T-helper 2 cell treated with Interferon-gamma antibody and Interleukin-4, amounts not matched to agents 5 μg/mL and 100 μg/mL, for 36 hours (primary cell): ENCODE results near the gene OR51F1.
"Not testable (repeated sequence)": the region's sequence is repeated elsewhere in the genome, so short reads cannot be mapped to it uniquely, and the experiment has no call there.

Experiments
- DNase-seq: peaks from one replicate; pipeline ENCODE4 v3.0.0; 2021; ENCODE audit warnings: low spot score
- H3K27ac Mint-ChIP-seq: one replicate; pipeline ENCODE4 v1.8.0; 2021; ENCODE audit warnings: mild to moderate bottlenecking, mixed read lengths
- H3K27me3 Mint-ChIP-seq: one replicate; pipeline ENCODE4 v1.8.0; 2021; ENCODE audit warnings: low read depth, mixed read lengths
- H3K36me3 Mint-ChIP-seq: one replicate; pipeline ENCODE4 v1.8.0; 2021; ENCODE audit warnings: low read depth, mixed read lengths
- H3K4me1 Mint-ChIP-seq: one replicate; pipeline ENCODE4 v1.8.0; 2021; ENCODE audit warnings: low read depth, mixed read lengths
- H3K4me3 Mint-ChIP-seq: one replicate; pipeline ENCODE4 v1.8.0; 2022; ENCODE audit warnings: mild to moderate bottlenecking, moderate library complexity, mixed read lengths
- H3K9me3 Mint-ChIP-seq: one replicate; pipeline ENCODE4 v1.8.0; 2021; ENCODE audit warnings: mixed read lengths

The OR51F1 gene, protein sequence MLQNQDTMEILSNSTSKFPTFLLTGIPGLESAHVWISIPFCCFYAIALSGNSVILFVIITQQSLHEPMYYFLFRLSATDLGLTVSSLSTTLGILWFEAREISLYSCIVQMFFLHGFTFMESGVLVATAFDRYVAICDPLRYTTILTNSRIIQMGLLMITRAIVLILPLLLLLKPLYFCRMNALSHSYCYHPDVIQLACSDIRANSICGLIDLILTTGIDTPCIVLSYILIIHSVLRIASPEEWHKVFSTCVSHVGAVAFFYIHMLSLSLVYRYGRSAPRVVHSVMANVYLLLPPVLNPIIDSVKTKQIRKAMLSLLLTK

DNA sequence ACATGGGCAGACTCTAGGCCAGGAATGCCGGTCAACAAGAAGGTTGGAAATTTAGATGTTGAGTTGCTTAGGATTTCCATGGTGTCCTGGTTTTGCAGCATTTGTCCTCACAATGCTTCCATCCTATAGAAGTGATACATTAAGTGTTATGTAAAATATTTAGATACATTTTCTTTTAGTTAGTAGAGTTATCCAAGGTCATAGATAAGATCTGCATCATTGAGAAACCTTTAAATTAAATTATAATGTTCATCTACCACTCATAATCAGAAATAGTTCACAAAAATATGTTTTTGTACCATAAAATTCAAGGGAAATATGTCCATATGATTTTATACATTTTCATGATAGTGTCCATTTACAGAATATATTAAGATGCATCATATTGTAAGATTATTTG is at the start of gene OR51F1:
Gene OR51F1 (minus strand): TSS at position 101 of the 400 bp plus-strand sequence. CDS start 0 bp downstream, at position 101.
- H3K4me3 Mint-ChIP-seq = no peak within 1 kb of the TSS
- no peak for DNase-seq
- no peaks in the 10 kb centered on the region for H3K9me3 Mint-ChIP-seq
- no peak within 1 kb of the TSS for H3K27ac Mint-ChIP-seq
- no peaks in the 10 kb centered on the region for H3K36me3 Mint-ChIP-seq
- no peaks in the 10 kb centered on the region for H3K4me1 Mint-ChIP-seq
- no peaks in the 10 kb centered on the region for H3K27me3 Mint-ChIP-seq

DNA sequence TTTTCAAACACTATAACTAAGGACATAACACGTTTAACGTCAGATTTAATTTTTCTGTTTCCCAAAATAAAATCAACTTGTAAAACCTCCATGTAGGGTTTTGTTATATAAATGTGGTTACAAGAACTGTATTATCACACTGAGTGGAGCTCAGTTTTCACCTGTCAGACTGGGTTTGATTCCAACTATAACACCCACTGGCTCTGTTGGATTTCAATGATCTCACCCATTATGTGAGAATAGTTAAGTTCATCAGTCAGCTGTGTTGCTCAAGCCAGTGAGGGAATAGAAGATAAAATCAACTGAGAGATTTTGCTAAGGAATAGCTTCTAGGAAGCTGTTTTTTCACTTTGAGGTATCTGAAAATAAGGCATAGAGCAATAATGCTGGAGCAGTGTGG is 39.5 kb upstream of the OR51F1 start:
- Mint-ChIP-seq H3K4me3 (no peak overlapping the region), H3K27me3 (no peaks in the 10 kb centered on the region), H3K36me3 (no peaks in the 10 kb centered on the region), H3K9me3 (no peaks in the 10 kb centered on the region), H3K4me1 (no peaks in the 10 kb centered on the region), H3K27ac (no peak overlapping the region)
- DNase-seq = no peak

DNA sequence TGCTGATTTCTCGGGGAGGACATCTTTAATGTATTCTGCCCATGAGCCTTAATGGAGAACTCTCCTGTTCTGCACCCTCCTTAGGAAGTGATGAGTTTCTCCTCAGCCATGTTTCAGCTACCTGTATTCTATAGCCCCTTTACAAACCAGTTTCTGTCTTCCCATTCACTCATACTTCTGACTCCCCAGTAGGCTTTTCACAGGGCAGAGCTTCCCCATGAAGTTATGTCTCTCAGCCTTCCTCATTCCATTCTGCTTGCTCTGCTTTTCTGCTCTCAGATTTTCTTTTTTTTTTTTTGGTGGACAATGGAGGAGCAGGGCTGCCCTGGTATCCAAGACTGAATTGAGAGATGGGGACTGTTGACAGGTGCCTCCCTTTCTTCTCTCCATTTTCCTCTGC is 38.7 kb upstream of the OR51F1 start:
- Mint-ChIP-seq H3K27ac (no peak overlapping the region), H3K9me3 (no peaks in the 10 kb centered on the region), H3K36me3 (no peaks in the 10 kb centered on the region), H3K4me3 (no peak overlapping the region), H3K27me3 (no peaks in the 10 kb centered on the region), H3K4me1 (no peaks in the 10 kb centered on the region)
- DNase-seq = no peak

DNA sequence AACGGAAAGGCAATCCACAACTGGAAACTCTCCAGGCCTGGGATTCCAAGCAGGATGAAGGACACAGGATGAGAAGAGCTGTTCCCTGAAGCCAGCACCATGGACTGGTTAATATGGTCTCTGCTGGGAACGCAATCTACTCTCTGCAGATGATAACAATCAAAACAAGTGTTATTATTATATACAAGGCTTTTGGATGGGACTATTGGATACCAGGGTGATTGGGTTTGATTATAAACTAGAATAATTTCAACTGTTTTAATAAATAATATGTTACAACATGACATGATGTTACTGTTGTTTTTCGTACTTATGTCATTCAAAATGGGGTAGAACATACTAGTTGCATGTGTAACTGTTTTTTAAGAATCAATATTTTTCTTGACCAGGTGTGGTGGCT is 34.5 kb upstream of the OR51F1 start, which contains the start of gene OR52R1:
Gene OR52R1 (minus strand): TSS at position 101 of the 400 bp plus-strand sequence. CDS start 0 bp downstream, at position 101.
- no peaks in the 10 kb centered on the region for H3K4me1 Mint-ChIP-seq
- no peak within 1 kb of the TSS for H3K4me3 Mint-ChIP-seq
- DNase-seq = no peak
- no peaks in the 10 kb centered on the region for H3K9me3 Mint-ChIP-seq
- no peak within 1 kb of the TSS for H3K27ac Mint-ChIP-seq
- H3K36me3 Mint-ChIP-seq = no peaks in the 10 kb centered on the region
- H3K27me3 Mint-ChIP-seq = no peaks in the 10 kb centered on the region

DNA sequence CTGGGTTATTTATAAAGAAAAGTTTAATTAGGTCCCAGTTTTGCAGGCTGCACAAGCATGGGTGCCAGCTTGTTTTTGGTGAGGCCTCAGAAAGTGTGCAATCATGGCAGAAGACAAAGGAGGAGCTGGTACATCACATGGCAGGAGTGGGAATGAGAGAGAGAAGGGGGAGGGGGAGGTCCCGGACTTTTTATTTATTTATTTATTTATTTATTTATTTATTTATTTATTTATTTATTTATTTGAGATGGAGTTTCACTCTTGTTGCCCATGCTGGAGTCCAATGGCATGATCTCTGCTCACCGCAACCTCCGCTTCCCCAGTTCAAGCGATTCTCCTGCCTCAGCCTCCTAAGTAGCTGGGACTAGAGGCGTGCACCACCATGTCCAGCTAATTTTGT is 31.6 kb upstream of the OR51F1 start:
- not testable (repeated sequence) for H3K4me1 Mint-ChIP-seq, H3K36me3 Mint-ChIP-seq, DNase-seq, H3K9me3 Mint-ChIP-seq, H3K4me3 Mint-ChIP-seq, H3K27ac Mint-ChIP-seq, H3K27me3 Mint-ChIP-seq

DNA sequence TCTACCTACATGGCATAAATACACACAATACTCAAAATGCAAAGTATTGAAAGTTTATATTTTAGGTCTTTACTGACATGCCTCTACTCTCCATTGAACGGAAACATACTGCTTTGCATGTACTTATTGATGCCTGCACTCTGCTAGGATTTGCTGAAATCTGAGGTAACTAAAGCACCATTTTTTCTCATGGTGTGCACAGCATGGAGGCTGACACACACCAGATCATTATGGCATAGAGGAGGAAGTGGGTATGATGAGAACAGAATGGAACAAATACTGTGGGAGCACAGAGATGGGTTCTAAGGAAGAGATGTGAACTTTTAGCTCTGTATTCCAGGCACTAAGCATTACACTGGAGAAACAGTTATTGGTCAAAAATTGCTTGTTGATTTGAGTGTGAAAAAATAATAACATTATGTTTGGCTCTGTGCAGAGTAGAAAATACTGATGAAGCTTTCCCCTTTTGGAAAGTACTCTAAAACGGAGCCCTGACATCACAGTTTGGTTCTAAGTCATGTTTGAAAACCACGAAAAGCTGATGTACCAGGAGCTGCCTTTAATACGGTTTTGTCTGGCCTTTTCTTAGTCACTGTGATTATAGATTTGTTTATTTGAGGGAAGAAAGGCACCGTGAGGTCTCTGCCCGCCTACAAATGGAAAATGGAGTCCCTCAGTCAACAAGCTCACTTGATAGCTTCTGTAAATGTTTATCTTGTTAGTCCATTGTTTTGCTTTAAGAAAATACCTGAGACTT is 28.9 kb upstream of the OR51F1 start:
- DNase-seq = no peak
- no peaks in the 10 kb centered on the region for H3K4me1 Mint-ChIP-seq
- H3K9me3 Mint-ChIP-seq = no peaks in the 10 kb centered on the region
- H3K4me3 Mint-ChIP-seq = no peak overlapping the region
- H3K27me3 Mint-ChIP-seq = no peaks in the 10 kb centered on the region
- H3K36me3 Mint-ChIP-seq = no peaks in the 10 kb centered on the region
- no peak overlapping the region for H3K27ac Mint-ChIP-seq

DNA sequence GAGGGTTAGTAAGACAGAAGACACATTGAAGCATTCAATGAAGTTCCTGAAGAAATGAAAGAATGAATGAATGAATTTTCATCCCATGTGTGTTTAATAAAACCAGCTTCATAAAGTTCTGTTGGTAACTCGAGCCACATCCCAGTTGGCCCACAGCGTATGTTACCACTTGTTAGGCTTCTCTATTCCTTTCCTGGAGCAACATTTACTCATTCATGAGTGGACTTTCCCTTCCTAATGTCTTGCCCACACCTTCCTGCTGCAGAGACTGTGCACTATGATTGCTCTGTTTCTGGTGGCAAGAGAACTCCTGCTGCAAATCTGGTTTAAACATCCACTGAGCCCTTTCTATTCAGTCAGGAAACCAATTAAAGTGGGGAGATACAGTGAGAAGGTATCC is 27.5 kb upstream of the OR51F1 start:
- Mint-ChIP-seq H3K4me3 (no peak overlapping the region), H3K36me3 (no peaks in the 10 kb centered on the region)

DNA sequence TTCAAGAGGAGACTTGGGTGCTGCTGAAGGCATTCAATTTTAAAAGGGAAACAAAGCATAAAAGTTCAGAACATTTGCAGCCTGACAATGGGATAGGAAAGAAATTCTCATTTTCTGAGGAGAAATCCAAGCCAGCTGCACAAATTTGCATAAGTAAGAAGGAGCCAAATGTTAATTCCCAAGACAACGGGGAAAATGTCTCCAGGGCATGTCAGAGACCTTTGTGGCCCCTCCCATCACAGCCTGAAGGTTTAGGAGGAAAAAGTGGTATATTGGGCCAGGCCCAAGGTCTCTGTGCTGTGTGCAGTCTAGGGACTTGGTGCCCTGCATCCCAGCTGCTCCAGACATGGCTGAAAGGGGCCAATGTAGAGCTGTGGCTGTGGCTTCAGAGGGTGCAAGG is 12.7 kb upstream of the OR51F1 start:
- no peaks in the 10 kb centered on the region for H3K4me1 Mint-ChIP-seq
- H3K4me3 Mint-ChIP-seq = no peak overlapping the region
- no peaks in the 10 kb centered on the region for H3K9me3 Mint-ChIP-seq
- H3K36me3 Mint-ChIP-seq = no peaks in the 10 kb centered on the region
- no peak overlapping the region for H3K27ac Mint-ChIP-seq
- DNase-seq = no peak
- no peaks in the 10 kb centered on the region for H3K27me3 Mint-ChIP-seq

More for the DNA sequence above, 27.5 kb upstream of the OR51F1 start:
- Mint-ChIP-seq H3K27ac (no peak overlapping the region), H3K27me3 (no peaks in the 10 kb centered on the region), H3K4me1 (no peaks in the 10 kb centered on the region), H3K9me3 (no peaks in the 10 kb centered on the region)
- DNase-seq = no peak

DNA sequence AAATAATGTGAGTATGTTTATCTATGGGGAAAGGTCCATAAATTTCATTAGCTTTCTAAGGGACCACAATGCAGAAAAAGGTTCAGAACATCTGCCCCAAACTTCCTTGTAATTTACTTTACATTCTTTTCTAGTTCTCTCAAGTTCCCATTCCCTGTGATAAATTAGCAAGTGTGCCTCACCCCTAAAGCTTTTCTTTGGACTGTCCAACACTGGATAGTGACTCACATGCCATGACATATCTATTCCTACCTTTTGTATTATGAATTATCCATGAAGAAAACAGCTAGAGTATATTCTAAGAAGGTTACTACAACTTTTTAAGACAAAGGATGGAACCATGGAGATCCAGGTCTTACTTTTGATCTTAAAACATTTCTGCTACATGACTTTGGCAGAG is 1.6 kb downstream of the OR51F1 start:
- DNase-seq = no peak
- H3K4me1 Mint-ChIP-seq = no peaks in the 10 kb centered on the region
- H3K36me3 Mint-ChIP-seq = no peaks in the 10 kb centered on the region
- no peak overlapping the region for H3K4me3 Mint-ChIP-seq
- no peaks in the 10 kb centered on the region for H3K9me3 Mint-ChIP-seq
- no peak overlapping the region for H3K27ac Mint-ChIP-seq
- no peaks in the 10 kb centered on the region for H3K27me3 Mint-ChIP-seq

DNA sequence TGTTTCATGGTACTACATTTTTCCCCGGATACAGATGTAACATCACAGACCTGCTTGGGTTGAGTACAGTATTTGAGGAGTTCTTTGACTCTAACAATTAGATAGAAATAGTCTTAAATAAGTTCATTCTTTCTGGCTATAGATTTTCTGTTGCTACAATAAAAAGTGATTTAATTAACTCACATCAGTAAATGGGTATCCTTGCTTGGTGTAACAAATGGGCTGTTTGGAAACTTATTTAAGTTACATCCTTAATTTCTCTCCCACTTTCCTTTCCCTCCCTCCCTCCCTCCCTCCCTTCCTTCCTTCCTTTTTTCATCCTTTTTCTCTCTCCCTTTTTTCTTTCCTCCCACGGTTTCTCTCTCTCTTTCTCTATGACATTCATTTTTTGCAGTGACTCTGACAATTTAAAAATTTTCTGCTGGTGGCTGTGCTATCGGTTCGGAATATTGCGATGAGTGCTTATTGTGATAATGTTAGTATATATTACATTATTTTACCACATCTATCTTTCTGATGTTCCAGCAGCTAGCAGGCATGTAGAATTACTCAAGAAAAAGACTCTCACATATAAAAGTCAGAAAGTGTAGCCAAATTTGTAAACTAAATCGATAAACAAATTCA is 3.2 kb downstream of the OR51F1 start:
- H3K27ac Mint-ChIP-seq = no peak overlapping the region
- no peak overlapping the region for H3K4me3 Mint-ChIP-seq
- H3K9me3 Mint-ChIP-seq = no peaks in the 10 kb centered on the region
- no peaks in the 10 kb centered on the region for H3K36me3 Mint-ChIP-seq
- DNase-seq = no peak
- H3K4me1 Mint-ChIP-seq = no peaks in the 10 kb centered on the region
- no peaks in the 10 kb centered on the region for H3K27me3 Mint-ChIP-seq

DNA sequence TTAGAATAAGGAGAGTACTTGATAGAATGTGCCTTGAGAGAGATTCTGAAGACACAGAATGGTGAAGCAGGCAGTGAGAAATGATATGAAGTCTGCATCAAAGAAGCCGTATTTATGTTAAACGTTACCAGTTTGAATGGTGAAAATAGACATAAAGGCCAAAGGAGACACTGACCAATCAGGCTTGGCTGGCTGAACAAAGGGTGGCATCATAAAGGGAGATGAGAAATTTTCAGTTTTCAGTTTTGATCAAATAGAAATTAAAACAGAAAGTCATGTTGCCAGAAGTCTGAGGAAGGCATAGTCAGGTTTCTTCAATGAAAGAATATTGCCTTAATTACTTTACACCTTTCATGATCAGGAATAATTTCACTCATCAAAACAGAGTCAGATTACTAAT is 6.6 kb downstream of the OR51F1 start:
- DNase-seq = no peak
- H3K4me1 Mint-ChIP-seq = no peaks in the 10 kb centered on the region
- no peak overlapping the region for H3K27ac Mint-ChIP-seq
- H3K4me3 Mint-ChIP-seq = no peak overlapping the region
- H3K27me3 Mint-ChIP-seq = no peaks in the 10 kb centered on the region
- H3K36me3 Mint-ChIP-seq = no peaks in the 10 kb centered on the region
- H3K9me3 Mint-ChIP-seq = no peaks in the 10 kb centered on the region

DNA sequence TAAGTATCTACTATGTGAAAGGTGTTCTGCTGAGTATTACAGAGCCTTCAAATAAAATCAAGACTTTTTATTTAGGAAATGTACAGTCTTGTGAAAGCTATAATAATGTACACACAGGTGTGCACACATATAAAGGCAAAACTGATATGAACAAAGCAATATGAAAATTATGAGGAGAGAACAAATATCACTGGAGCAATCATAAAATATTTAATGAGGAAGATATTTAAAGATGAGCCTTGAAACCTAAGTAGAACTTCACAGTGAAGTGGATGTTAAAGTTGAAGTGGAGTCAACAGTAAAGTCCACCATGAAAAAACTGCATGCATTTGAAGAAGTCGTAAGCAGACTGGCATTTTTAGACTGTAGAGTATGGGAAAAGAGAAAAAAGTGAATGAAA is 18.5 kb downstream of the OR51F1 start:
- H3K4me3 Mint-ChIP-seq = no peak overlapping the region
- no peaks in the 10 kb centered on the region for H3K4me1 Mint-ChIP-seq
- no peak for DNase-seq
- no peaks in the 10 kb centered on the region for H3K36me3 Mint-ChIP-seq
- no peaks in the 10 kb centered on the region for H3K27me3 Mint-ChIP-seq
- H3K9me3 Mint-ChIP-seq = no peaks in the 10 kb centered on the region
- no peak overlapping the region for H3K27ac Mint-ChIP-seq

DNA sequence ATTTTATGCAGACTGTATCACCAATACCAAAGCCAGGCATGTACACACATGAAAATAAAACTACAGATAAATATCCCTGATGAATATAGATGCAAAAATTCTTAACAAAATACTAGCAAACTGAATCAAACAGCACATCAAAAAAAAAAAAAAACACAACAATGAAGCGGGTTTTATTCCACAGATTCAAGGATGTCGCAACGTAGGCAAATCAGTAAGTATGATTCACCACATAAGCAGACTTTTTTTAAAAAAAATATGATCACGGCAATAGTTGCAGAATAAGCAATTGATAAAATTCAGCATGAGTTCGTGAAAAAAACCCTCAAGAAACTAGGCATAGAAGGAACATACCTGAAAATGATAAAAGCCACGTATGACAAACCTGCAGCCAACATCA is 21.3 kb downstream of the OR51F1 start:
- no peak for DNase-seq
- H3K9me3 Mint-ChIP-seq = no peaks in the 10 kb centered on the region
- H3K4me1 Mint-ChIP-seq = no peaks in the 10 kb centered on the region
- H3K27ac Mint-ChIP-seq = no peak overlapping the region
- H3K4me3 Mint-ChIP-seq = no peak overlapping the region
- no peaks in the 10 kb centered on the region for H3K36me3 Mint-ChIP-seq
- H3K27me3 Mint-ChIP-seq = no peaks in the 10 kb centered on the region

DNA sequence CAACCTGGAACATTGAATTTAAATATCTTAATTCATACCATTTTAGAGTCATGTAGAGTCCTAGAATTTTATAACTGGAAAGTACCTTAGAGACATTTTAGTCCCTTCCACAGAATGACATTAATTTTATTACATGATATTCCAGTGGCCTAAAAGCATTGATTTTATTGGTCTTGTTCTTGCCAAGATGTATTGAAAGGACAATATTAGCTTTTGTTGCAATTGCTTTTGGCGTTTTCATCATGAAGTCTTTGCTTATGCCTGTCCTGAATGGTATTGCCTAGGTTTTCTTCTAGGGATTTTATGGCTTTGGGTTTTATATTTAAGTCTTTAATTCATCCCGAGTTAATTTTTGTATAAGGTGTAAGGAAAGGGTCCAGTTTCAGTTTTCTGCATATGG is 29.0 kb downstream of the OR51F1 start:
- H3K27ac Mint-ChIP-seq = no peak overlapping the region
- H3K4me3 Mint-ChIP-seq = no peak overlapping the region
- DNase-seq = no peak
- no peaks in the 10 kb centered on the region for H3K27me3 Mint-ChIP-seq
- H3K9me3 Mint-ChIP-seq = no peaks in the 10 kb centered on the region
- H3K4me1 Mint-ChIP-seq = no peaks in the 10 kb centered on the region
- H3K36me3 Mint-ChIP-seq = no peaks in the 10 kb centered on the region
